ENCODE data around the gene SLC26A6. TPM values are rescaled to one million over a fixed set of nuclear protein-coding genes. Genes with fewer than 3 reads are reported as not detected.

The SLC26A6 gene
- total RNA-seq, 2 experiments from 2014 or later, result 44.9 to 59.0 TPM

DNA sequence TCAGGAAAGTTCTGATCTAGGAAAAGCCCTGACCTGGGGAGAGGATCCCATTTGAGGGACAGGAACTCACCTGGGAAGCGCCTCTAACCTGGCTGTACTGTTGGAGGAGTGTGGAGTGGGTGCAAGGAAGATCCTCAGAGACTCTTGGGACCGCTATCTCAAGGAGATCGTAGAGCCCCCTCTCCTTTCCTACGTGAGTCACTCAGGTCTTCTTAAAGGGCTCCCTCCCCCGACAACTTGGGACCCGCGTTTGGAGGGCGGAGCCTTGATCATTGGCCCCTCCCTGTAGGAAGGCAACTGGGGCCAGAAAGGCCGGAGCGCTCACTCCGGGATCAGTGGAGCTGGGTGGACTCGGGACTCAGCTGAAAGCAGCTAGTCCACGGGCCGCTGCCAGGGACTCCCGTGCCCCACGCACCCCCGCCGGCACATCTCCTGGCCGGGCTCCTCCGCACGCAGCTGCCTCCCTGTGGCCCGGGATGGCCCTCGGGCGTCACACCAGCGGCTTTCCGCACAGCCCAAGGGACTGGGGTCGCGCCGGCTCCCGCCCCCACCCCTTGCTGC is 520 bp downstream of the SLC26A6 start:
- peak overlapping the region; percentile 85 for H3K4me3 Mint-ChIP-seq
- CTCF ChIA-PET, result interaction anchor here (0.7 to 4.3 kb wide), 18 partner anchors 11 to 234 kb away, joined by 3 to 40 read pairs (median 6); partner anchors contain the start of genes CELSR3, NCKIPSD, PFKFB4 and TMEM89
- peaks cover 9% of the 10 kb centered on the region for H3K36me3 Mint-ChIP-seq
- no peaks in the 10 kb centered on the region for H3K27me3 Mint-ChIP-seq
- DNase-seq (peak; percentile 72), ATAC-seq (peak; percentile 29)
- no peak overlapping the region for H3K27ac Mint-ChIP-seq
- H3K9me3 Mint-ChIP-seq (ENCODE audit: low read depth), result no peaks in the 10 kb centered on the region
- H3K4me1 Mint-ChIP-seq, result peaks cover 20% of the 10 kb centered on the region

GRCh38 chr3:48633743-48634142 is 1.5 kb downstream of the SLC26A6 start:
- DNase-seq (no peak), ATAC-seq (no peak)
- Mint-ChIP-seq H3K36me3 (peaks cover 7% of the 10 kb centered on the region), H3K4me3 (no peak overlapping the region), H3K9me3 (ENCODE audit: low read depth) (no peaks in the 10 kb centered on the region), H3K4me1 (peaks cover 20% of the 10 kb centered on the region), H3K27me3 (no peaks in the 10 kb centered on the region), H3K27ac (no peak overlapping the region)
- CTCF ChIA-PET, result interaction anchor here (0.7 to 4.3 kb wide), 11 partner anchors 10 to 233 kb away, joined by 3 to 40 read pairs (median 11); partner anchors contain the start of genes CELSR3, PFKFB4, TMEM89 and UQCRC1

- ATAC-seq (no peak), DNase-seq (no peak)
- Mint-ChIP-seq H3K36me3 (peaks cover 7% of the 10 kb centered on the region), H3K4me1 (peaks cover 20% of the 10 kb centered on the region), H3K9me3 (ENCODE audit: low read depth) (no peaks in the 10 kb centered on the region), H3K4me3 (no peak overlapping the region), H3K27ac (no peak overlapping the region), H3K27me3 (no peaks in the 10 kb centered on the region)
- CTCF ChIA-PET, result interaction anchor here (0.8 to 4.3 kb wide), 6 partner anchors 9 to 233 kb away, joined by 3 to 40 read pairs (median 20); partner anchors contain the start of genes CELSR3, PFKFB4 and UQCRC1
Observed at GRCh38 chr3:48633256-48633655, 2.0 kb downstream of the SLC26A6 start.

GRCh38 chr3:48631516-48632448 is 3.5 kb downstream of the SLC26A6 start:
- peaks cover 12% of the 10 kb centered on the region for H3K36me3 Mint-ChIP-seq
- H3K4me1 Mint-ChIP-seq, result peaks cover 20% of the 10 kb centered on the region
- H3K9me3 Mint-ChIP-seq (ENCODE audit: low read depth), result no peaks in the 10 kb centered on the region
- DNase-seq (no peak), ATAC-seq (no peak)
- H3K4me3 Mint-ChIP-seq, result no peak overlapping the region
- H3K27me3 Mint-ChIP-seq, result no peaks in the 10 kb centered on the region
- CTCF ChIA-PET, result no interaction called here
- no peak overlapping the region for H3K27ac Mint-ChIP-seq

- CTCF ChIA-PET, result no interaction called here
- Mint-ChIP-seq H3K4me1 (peaks cover 14% of the 10 kb centered on the region), H3K9me3 (ENCODE audit: low read depth) (no peaks in the 10 kb centered on the region), H3K27me3 (no peaks in the 10 kb centered on the region), H3K36me3 (peaks cover 14% of the 10 kb centered on the region), H3K4me3 (no peak overlapping the region), H3K27ac (no peak overlapping the region)
- ATAC-seq (no peak), DNase-seq (no peak)
Observed at GRCh38 chr3:48630833-48631232, 4.4 kb downstream of the SLC26A6 start.

DNA sequence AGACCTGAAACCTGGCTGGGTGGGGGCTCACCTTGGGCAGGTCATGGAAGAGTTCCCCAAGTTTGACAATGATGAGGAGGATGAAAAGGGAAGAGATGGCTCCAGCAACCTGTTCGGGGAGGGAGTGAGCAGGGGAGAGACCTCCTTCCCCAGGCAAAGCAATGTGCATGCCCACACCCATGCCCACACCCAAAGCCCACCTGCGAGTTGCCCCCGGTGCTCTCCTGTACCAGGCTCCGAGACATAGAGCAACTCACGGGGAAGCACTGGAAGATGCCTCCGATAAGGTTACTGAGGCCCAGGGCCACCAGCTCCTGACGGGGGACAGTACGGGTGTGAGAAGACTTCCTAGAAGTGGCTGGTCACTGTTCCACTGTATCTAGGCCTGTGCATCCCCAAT is 4.9 kb downstream of the SLC26A6 start:
- Mint-ChIP-seq H3K9me3 (ENCODE audit: low read depth) (no peaks in the 10 kb centered on the region), H3K4me3 (no peak overlapping the region), H3K4me1 (peaks cover 14% of the 10 kb centered on the region), H3K27ac (no peak overlapping the region), H3K36me3 (peaks cover 14% of the 10 kb centered on the region), H3K27me3 (no peaks in the 10 kb centered on the region)
- ATAC-seq (no peak), DNase-seq (no peak)
- CTCF ChIA-PET, result no interaction called here

DNA sequence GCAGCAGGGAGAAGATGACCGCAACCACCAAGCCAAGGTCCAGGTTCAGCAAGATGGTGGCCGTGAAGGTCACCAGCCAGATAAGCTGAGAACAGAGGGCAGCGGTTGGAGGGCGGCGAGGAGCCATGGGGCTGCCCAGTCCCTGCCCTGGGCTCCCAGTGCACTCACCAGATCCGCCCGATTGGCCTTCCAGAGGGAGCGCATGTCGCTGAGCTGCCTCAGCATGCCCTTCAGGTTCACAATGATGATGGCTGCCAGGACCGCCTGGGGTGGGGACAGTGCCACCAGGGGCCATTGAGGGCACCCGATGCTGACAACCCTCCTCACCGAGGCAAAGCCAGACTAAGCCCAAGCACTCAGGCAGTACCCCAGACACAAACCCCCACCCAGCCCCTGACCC is 5.4 kb downstream of the SLC26A6 start:
- ATAC-seq, result no peak
- Mint-ChIP-seq H3K36me3 (peaks cover 14% of the 10 kb centered on the region), H3K4me3 (no peak overlapping the region), H3K9me3 (ENCODE audit: low read depth) (no peaks in the 10 kb centered on the region), H3K27ac (no peak overlapping the region), H3K4me1 (peaks cover 14% of the 10 kb centered on the region), H3K27me3 (no peaks in the 10 kb centered on the region)
- CTCF ChIA-PET, result no interaction called here
- DNase-seq, result no peak

DNA sequence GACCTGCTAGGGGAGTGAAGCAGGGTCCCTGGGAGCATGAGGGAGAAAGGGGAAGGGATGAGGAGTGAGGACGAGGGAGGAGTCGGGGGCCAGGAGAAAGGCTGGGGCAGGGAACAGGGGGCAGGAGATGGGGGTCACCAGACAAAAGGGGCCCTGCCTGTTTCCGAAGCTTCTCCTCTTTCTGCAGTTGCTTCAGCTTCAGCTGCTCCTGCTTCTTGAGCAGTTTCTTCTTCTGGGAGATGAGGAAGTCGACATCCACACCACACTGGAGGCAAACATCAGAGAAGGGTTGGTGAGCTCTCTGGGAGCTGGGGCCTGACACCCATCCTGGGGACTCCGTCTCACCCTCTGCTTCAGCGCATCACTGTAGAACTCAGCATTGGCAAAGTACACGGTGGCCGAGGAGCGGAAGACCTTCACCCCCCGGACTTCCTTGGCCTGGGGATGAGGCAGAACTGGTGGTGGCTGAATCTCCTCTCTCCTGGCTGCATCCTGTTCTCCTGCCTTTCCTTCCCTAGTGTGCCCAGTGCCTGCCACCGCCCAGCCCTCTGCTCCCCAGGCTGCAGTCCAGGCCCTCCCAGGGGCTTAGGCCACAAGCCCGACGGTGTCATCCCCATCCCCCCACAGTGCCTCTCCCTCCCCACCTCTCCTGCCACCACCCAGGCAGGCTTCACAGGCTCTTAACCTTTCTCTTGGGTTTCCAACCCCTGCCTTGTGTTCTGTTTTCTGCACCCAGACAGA is 6.8 kb downstream of the SLC26A6 start:
- Mint-ChIP-seq H3K9me3 (ENCODE audit: low read depth) (no peaks in the 10 kb centered on the region), H3K4me1 (peaks cover 9% of the 10 kb centered on the region), H3K27me3 (no peaks in the 10 kb centered on the region), H3K27ac (no peak overlapping the region), H3K36me3 (peaks cover 14% of the 10 kb centered on the region), H3K4me3 (no peak overlapping the region)
- DNase-seq, result no peak
- CTCF ChIA-PET, result no interaction called here
- no peak for ATAC-seq

- Mint-ChIP-seq H3K9me3 (ENCODE audit: low read depth) (no peaks in the 10 kb centered on the region), H3K36me3 (peaks cover 12% of the 10 kb centered on the region), H3K4me1 (peaks cover 5% of the 10 kb centered on the region), H3K4me3 (no peak overlapping the region), H3K27me3 (no peaks in the 10 kb centered on the region), H3K27ac (no peak overlapping the region)
- CTCF ChIA-PET, result interaction anchor here (2.9 kb wide), 1 partner anchor 9 kb away, joined by 21 read pairs; the partner anchor contains the start of gene SLC26A6
- ATAC-seq (no peak), DNase-seq (no peak)
Observed at GRCh38 chr3:48625600-48625999, 9.7 kb downstream of the SLC26A6 start.

GRCh38 chr3:48624767-48625166 is 10.5 kb downstream of the SLC26A6 start:
- Mint-ChIP-seq H3K36me3 (peaks cover 11% of the 10 kb centered on the region), H3K4me3 (no peak overlapping the region), H3K4me1 (peaks cover 5% of the 10 kb centered on the region), H3K27ac (no peak overlapping the region), H3K9me3 (ENCODE audit: low read depth) (no peaks in the 10 kb centered on the region), H3K27me3 (no peaks in the 10 kb centered on the region)
- no peak for DNase-seq
- no peak for ATAC-seq
- CTCF ChIA-PET, result interaction anchor here (1.1 to 2.9 kb wide), 3 partner anchors 10 to 16 kb away, joined by 4 to 21 read pairs (median 4); partner anchors contain the start of genes SLC26A6 and UQCRC1

DNA sequence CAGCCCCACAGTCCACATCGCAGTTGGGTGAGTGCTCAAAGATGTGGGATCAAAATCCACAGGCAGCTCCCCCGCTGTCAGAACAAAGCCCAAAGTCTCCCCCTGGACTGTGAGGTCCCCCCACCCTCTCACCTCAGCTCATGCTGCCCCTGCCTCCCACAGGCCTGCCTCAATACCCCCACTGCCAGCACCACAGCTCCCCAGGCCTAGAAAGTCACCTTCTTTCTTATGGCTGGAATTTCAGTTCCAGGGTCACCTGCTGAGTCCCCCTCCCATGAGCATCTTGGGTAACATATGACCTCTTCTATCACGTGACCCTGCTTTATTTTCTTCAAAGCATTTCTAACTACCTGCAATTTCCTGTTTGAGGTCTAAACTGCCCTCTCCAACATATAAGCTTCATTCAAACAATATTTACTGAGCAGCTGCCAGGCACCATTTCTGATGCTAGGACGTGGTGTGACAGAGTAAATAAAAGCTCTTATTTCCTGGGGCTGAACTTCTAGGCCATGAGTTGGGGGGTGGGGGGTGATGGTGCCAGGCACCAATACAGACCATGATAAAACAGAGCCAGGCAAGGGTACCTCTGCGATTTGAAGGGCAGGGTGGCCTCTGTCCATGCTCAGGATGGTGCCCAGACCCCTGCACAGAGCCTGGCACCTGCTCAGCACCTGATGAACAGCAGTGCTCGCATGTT is 11.3 kb downstream of the SLC26A6 start:
- CTCF ChIA-PET, result interaction anchor here (1.1 to 2.9 kb wide), 4 partner anchors 11 to 66 kb away, joined by 4 to 21 read pairs (median 4); partner anchors contain the start of genes SLC26A6 and UQCRC1
- peaks cover 11% of the 10 kb centered on the region for H3K36me3 Mint-ChIP-seq
- H3K4me3 Mint-ChIP-seq, result no peak overlapping the region
- H3K27me3 Mint-ChIP-seq, result no peaks in the 10 kb centered on the region
- peak overlapping the region; percentile 1 for H3K27ac Mint-ChIP-seq
- ATAC-seq (no peak), DNase-seq (no peak)
- peaks cover 5% of the 10 kb centered on the region for H3K4me1 Mint-ChIP-seq
- H3K9me3 Mint-ChIP-seq (ENCODE audit: low read depth), result no peaks in the 10 kb centered on the region

DNA sequence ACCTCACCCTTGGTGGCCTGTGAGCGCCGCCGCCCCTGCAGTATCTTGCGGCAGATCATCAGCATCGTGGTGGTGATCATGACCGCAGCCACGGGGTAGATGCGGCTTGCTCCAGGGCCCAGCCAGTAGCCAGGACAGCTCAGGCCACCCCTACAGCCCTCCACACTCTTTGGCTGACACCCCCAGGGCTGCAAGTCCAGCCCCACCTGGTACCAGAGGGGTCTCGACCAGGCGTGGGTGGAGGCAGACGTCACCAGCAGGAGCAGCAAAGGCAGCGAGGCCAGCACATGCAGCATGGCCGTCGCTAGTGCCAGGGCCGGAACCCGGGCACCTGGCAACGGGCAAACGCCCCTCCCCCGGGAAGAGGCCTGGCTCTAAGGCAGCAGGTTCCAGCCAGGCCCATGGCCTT is 13.8 kb downstream of the SLC26A6 start, which contains the start of gene TMEM89:
Gene TMEM89, minus strand, starts transcription at position 309 of the 409 bp plus-strand sequence. Its CDS starts 13 bp downstream, at position 296.
- Mint-ChIP-seq H3K27me3 (no peaks in the 10 kb centered on the region), H3K9me3 (ENCODE audit: low read depth) (no peaks in the 10 kb centered on the region), H3K36me3 (peaks cover 17% of the 10 kb centered on the region), H3K4me1 (peaks cover 5% of the 10 kb centered on the region), H3K4me3 (no peak within 1 kb of the TSS), H3K27ac (no peak within 1 kb of the TSS)
- CTCF ChIA-PET, result interaction anchor here (0.7 kb wide), 1 partner anchor 13 kb away, joined by 3 read pairs; no protein-coding TSS in a partner anchor
- DNase-seq, result no peak
- no peak for ATAC-seq

Measured in activated CD8-positive, alpha-beta memory T cell treated with anti-CD3 and anti-CD28 coated beads, Interleukin-2, amount 10 ng/mL, durations not matched to agents 7 days and 5 days (primary cell).